Right renal pelvis (tissue), 4 donors: ENCODE results near the gene ANKRD12. TPM values are rescaled to one million over a fixed set of nuclear protein-coding genes. Genes with fewer than 3 reads are reported as not detected.
"Not testable (repeated sequence)": the region's sequence is repeated elsewhere in the genome, so short reads cannot be mapped to it uniquely, and the experiment has no call there.

Source experiments
- DNase-seq, 4 donors: peaks; one replicate each; pipeline ENCODE4 v3.0.0-alpha.2; 2013; ENCODE audit warnings: low read depth in 4 of 4, low spot score in 3 of 4, missing footprints in 1 of 4
- polyA plus RNA-seq, 4 donors: library from polyadenylated mRNA; unstranded; fragments of 120-200 nt; gene quantifications; one replicate each; pipeline ENCODE4 v1.2.1, GENCODE V29; 2013; ENCODE audit not compliant: insufficient read length in 4 of 4

The ANKRD12 gene
- polyA plus RNA-seq, 4 donors = 28.1 to 34.3 (median 32.8) TPM

DNA sequence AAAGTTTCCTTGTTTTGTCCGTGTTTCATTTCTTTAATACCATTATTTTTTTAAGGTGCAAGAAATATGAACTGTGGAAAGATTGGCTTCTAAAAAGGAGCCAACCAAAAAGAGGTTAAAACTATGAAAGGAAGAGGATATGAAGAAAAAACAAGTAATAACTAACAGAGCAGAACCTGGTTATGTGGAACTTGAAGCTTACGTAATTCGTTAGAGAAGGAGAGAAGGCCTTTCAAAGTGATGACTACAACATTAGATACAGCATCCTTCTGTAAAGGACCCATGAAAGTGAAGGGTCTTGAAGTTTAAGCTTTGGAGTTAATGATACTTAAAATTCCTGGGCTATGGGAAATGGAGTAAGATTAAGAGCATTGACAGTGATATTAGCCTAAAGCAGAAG lies 84.5 kb downstream of the ANKRD12 start:
- DNase-seq = no peak

- no peak for DNase-seq
These were observed 85.1 kb downstream of the ANKRD12 start for GRCh38 chr18:9221661-9222060.

- DNase-seq = no peak
These were observed 86.8 kb downstream of the ANKRD12 start for GRCh38 chr18:9223356-9223755.

- no peak for DNase-seq
These were observed 89.9 kb downstream of the ANKRD12 start for GRCh38 chr18:9226463-9226862.

DNA sequence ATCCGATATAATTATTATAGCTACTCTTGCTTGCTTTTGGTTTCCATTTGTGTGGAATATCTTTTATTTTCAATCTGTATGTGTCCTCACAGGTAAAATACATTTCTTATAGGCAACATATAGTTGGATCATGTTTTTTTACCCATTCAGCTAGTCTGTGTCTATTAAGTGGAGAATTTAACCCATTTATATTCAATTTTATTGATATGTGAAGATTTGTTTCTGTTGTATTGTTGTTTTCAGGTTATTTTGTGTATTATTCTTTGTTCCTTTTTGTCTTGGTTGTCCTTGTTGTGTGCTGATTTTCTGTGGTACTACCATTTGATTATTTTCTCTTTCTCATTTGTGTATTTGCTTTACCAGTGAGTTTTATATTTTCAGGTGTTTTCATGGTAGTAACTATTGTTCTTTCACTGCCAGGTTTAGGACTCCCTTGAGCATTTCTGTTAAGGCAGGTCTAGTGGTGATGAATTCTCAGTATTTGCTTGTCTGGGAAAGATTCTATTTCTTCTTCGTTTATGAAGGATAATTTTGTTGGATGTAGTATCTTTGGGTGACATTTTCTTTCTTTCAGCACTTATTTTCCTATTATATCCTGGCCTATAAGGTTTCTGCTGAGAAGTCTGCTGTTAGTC lies 95.4 kb downstream of the ANKRD12 start:
- DNase-seq = no peak

- no peak for DNase-seq
These were observed 96.4 kb downstream of the ANKRD12 start for GRCh38 chr18:9232977-9233376.

DNA sequence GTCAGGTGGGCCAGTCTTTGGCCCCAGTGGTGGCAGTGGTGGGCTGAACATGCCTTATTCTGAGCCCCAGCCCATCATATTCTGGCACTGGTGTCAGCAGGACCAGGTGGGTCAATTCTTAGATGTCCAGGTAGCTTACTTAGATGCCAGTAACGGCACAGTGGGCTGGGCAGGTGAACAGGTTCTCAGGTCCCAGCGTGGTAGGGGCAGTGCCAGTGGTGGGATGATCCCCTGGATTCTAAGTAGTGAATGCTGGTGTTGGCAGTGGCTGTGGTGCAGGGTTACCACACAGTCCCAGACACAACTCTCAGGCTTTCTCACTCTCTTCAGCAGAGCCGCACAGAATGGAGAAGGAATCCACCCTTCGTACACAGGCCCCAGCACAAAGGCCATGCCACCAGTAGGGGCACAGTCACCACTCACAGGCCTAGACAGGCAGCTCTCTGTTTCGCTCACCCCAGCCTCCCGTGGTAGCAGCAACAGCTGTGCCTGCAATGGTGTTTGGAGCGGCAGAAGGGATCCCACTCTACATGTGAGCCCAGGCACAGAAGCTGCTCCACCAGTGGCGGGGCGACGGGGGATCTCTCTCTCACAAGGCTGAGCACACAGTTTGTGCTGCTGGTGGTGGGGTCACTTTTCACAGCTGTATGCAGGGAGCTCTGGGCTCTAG lies 97.3 kb downstream of the ANKRD12 start:
- DNase-seq = no peak

GRCh38 chr18:9234528-9234927 lies 97.9 kb downstream of the ANKRD12 start:
- DNase-seq = no peak

DNA sequence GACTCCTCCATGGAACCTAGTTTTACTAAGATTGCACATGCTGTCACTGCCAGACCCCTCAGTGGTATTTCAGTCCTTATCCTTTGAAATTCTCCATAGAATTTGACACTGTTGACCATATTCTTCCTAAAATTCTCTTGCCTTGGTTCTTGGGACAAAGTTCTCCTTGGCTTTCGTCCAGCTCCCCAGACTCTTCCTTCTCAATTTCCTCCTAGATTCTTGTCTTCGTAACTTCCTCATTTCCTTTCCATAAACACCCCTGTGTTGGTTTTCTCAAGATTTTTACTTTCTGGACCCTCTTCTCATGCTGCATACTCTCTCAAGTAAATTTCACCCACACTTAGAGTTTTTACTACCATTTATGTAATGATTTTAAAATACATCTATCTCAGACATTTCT lies 101.4 kb downstream of the ANKRD12 start:
- DNase-seq = no peak

DNA sequence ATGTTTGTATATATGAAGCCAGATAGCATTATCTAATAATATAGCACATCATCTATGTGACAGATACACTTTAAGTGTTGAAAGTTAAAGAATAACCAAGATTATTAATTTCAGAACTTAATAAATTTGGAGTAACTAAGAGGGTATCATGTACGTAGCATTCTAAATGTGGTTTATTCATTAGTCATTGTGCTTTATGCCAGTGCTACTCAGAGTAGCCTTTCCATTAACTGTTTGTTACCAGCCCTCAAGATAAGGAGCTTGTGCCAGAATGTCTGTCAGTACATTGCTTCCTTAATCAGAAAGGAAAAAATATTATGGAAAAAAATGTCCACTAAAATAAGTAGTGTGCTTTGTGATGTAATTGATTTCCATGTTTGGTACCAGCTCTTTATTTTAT lies 103.1 kb downstream of the ANKRD12 start:
- DNase-seq = no peak

DNA sequence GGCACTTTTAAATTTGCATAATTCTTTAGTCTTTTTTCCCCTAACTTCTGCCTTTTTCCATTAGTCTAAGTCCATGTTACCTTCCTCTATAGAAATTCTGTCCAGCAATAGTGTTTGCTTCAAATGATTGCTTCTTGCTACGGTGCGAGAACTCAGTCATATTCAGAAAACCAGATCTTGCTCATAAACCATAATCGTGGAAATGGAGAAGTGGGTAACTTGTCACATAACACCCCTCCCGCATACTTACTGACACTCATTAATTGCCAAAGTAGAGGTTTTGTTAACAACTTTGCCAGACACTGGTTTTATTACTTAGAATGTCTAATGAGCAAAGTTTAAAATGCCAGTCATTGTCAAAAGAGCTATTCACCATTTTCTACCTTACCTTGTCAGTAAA lies 103.7 kb downstream of the ANKRD12 start:
- no peak for DNase-seq

GRCh38 chr18:9243029-9243428 lies 106.4 kb downstream of the ANKRD12 start:
- DNase-seq = no peak

DNA sequence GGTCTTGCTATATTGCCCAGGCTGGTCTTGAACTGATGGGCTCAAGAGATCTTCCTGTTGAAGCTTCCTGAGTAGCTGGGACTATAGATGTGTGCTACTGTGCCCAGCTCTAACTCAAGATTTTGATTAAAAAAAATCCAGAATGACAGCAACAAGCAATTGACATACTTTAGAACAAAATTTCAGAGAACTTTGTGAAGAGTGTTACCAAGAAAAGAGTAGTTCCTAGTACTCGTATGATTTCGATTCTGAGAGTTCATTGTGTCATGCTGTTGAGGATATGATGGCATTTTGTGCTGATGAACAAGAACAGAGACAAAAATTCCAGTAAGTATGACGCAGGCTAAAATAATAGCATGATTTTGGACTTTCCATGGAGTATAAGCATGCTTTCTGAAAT lies 107.8 kb downstream of the ANKRD12 start:
- DNase-seq = no peak

- DNase-seq = no peak
These were observed 112.1 kb downstream of the ANKRD12 start for GRCh38 chr18:9248661-9249060.

- no peak for DNase-seq
These were observed 112.7 kb downstream of the ANKRD12 start for GRCh38 chr18:9249254-9249653.

DNA sequence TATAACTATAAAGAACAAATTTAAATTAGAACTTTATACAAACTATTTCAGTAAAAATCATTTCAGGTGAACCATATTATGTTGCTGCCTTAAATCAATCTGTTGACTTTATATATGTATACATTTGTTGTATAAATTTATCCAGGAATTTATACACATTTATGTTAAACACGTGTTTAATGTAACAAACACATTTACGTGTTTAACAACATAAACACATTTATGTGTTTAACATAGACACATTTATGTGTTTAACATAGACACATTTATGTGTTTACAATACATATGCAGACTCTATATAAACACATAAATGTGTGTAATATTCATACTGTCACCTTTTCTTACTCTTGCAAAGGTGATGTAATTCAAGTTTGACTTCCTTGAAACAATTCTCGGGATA lies 122.6 kb downstream of the ANKRD12 start:
- no peak for DNase-seq

DNA sequence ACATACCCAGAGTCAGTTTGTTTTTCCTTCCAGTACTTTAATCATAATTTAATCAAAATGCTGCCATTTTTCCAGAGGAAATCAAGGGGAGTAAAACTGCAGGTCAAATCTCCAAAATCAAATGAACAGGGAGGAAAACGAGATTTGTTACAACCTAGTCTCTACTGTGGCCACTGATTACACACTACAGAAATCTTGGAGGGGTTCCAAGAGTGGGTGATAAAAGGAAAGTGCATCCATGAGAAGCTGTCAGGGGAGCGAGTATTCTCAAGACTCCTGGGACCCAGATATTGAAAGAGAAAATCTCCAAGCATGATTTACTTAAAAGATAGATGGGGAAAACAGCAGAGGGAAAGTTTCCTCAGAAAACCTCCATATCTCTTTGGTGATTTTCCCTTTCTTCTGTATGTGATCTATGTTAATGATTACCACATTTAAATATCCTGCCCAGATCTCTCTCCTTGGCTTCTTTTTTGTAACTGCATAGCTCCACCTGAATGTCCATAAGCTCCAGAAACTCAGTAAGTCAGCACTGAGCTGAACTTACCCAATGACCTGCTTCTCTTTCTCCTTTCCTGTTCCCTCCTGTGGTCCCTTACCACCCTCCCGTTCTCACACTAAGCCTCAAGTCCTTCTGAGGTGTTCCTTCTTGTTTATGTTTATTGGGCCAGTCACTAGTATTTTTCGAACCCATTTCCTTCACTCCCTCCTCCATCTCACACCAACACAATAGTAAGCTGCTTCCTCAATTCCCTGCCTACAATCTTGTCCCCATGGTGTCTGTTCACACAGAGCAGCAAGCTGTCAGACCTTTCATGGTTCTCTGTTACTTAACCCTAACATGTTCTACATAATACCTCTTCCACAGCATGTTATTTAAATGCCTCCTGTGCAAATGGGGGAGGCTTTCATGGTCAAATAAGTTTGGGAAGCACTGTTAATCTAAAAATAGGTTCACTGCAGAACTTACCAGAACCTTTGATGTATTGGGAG lies 124.1 kb downstream of the ANKRD12 start:
- no peak for DNase-seq

- no peak for DNase-seq
These were observed 126.7 kb downstream of the ANKRD12 start for GRCh38 chr18:9263264-9263663.

GRCh38 chr18:9264797-9265196 lies 128.2 kb downstream of the ANKRD12 start:
- not testable (repeated sequence) for DNase-seq

GRCh38 chr18:9273221-9273620 lies 136.6 kb downstream of the ANKRD12 start:
- no peak for DNase-seq

DNA sequence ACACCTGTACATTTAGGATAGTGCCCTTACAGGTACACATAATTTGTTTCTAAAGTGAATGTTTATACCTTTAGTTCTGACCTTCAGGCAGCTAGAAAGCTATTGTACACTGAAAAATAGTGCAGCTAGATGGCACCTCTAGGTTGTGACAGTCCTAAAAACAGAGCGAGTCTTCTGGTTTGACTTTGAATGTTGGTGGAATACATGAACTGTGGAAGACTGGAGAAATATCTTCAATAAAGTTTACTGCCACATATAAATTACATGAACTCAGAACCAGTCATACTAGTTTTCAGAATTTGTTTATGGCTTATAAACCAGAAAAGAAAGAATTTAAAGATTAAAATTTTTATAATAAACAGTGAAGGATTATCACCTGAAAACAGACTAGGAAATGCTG lies 139.3 kb downstream of the ANKRD12 start:
- DNase-seq = no peak
